Vagina (tissue), 2 donors: ENCODE measurements around the gene SERP1. TPM values are rescaled to one million over a fixed set of nuclear protein-coding genes. Genes with fewer than 3 reads are reported as not detected.

Experiments used
- DNase-seq, 2 donors: peaks; one replicate each; pipeline ENCODE4 v3.0.0-alpha.2; 2017; ENCODE audit errors: extremely low spot score in 2 of 2
- H3K27ac ChIP-seq: fragments of 200-600 bp; sonication (generic); one replicate; pipeline ENCODE4 v1.5.1; 2019
- H3K27me3 ChIP-seq: fragments of 200-600 bp; sonication (generic); one replicate; pipeline ENCODE4 v1.5.1; 2019
- H3K36me3 ChIP-seq, 2 donors: fragments of 200-600 bp; sonication (generic); one replicate each; pipeline ENCODE4 v1.5.1; 2017 to 2019
- H3K4me1 ChIP-seq: fragments of 200-600 bp; sonication (generic); one replicate; pipeline ENCODE4 v1.5.1; 2019
- H3K4me3 ChIP-seq, 2 donors: fragments of 200-600 bp; sonication (generic); 1 replicate in 1 of 2; 2 replicates in 1 of 2; pipeline ENCODE4 v1.5.1; 2016 to 2019
- H3K9me3 ChIP-seq: fragments of 200-600 bp; sonication (generic); one replicate; pipeline ENCODE4 v1.5.1; 2019
- POLR2A ChIP-seq, 2 donors: fragments of 450-650 bp; IDR thresholded peaks; one replicate each; pipeline ENCODE4 v1.6.1; 2017; ENCODE audit warnings: antibody characterized with exemption in 2 of 2, mild to moderate bottlenecking in 2 of 2, moderate library complexity in 2 of 2
- POLR2AphosphoS5 ChIP-seq, 2 donors: sonication (generic); formaldehyde crosslinking; IDR thresholded peaks; one replicate each; pipeline ENCODE4 v1.9.0; 2017; ENCODE audit warnings: antibody characterized with exemption in 2 of 2, mild to moderate bottlenecking in 2 of 2, low read depth in 1 of 2; ENCODE audit not compliant: insufficient read depth in 1 of 2
- intact Hi-C: fragments of 100-400 bp; cut with DNase I; formaldehyde crosslinking; loops from one replicate; pipeline ENCODE4 v1.15.1; 2023
- total RNA-seq: library from RNA; depleted of rRNA; stranded (reverse); fragments of >200 nt; gene quantifications from one replicate; pipeline ENCODE4 v1.2.3, GENCODE V29; 2016
- TF ChIP-seq, protein P1 (sequence below), 3 experiments: fragments of 450-650 bp in 2 of 3; fragments of 200-600 bp in 1 of 3; sonication (generic) in 1 of 3; IDR thresholded peaks; one replicate each; pipeline ENCODE4 v1.5.1; 2017 to 2019; ENCODE audit warnings: antibody characterized with exemption in 3 of 3, mild to moderate bottlenecking in 2 of 3, moderate library complexity in 2 of 3

Gene SERP1
- total RNA-seq = 231 TPM

GRCh38 chr3:150546226-150547044, at the start of gene SERP1, which contains the start of gene EIF2A:
TSS of gene SERP1 (minus strand) at chr3:150546496. CDS start at chr3:150546135, 361 bp downstream.
TSS of gene EIF2A (plus strand) at chr3:150546787. CDS start at chr3:150546803, 16 bp downstream.
- DNase-seq = peak; percentile 98 to 99
- no peaks in the 10 kb centered on the region for H3K27me3 ChIP-seq
- TF ChIP-seq POLR2AphosphoS5 (IDR thresholded peaks at IDR 0.05; ENCODE audit: insufficient read depth in 1 of 2, low read depth in 1 of 2) = peak; percentile 99 to 100
- TF ChIP-seq, protein P1, sequence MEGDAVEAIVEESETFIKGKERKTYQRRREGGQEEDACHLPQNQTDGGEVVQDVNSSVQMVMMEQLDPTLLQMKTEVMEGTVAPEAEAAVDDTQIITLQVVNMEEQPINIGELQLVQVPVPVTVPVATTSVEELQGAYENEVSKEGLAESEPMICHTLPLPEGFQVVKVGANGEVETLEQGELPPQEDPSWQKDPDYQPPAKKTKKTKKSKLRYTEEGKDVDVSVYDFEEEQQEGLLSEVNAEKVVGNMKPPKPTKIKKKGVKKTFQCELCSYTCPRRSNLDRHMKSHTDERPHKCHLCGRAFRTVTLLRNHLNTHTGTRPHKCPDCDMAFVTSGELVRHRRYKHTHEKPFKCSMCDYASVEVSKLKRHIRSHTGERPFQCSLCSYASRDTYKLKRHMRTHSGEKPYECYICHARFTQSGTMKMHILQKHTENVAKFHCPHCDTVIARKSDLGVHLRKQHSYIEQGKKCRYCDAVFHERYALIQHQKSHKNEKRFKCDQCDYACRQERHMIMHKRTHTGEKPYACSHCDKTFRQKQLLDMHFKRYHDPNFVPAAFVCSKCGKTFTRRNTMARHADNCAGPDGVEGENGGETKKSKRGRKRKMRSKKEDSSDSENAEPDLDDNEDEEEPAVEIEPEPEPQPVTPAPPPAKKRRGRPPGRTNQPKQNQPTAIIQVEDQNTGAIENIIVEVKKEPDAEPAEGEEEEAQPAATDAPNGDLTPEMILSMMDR (IDR thresholded peaks at IDR 0.05) = no peak
- TF ChIP-seq POLR2A (IDR thresholded peaks at IDR 0.05) = peak; percentile 14 to 98
- peak within 1 kb of the TSS; percentile 99 for H3K27ac ChIP-seq
- peaks cover 53% of the 10 kb centered on the region for H3K4me1 ChIP-seq
- no peaks in the 10 kb centered on the region for H3K9me3 ChIP-seq
- intact Hi-C loops = loop anchor here (5.0 kb wide), 1 partner anchor 134 kb away; no protein-coding TSS in a partner anchor
- H3K36me3 ChIP-seq = no peaks in the 10 kb centered on the region
- peak within 1 kb of the TSS; percentile 92 to 94 for H3K4me3 ChIP-seq

DNA sequence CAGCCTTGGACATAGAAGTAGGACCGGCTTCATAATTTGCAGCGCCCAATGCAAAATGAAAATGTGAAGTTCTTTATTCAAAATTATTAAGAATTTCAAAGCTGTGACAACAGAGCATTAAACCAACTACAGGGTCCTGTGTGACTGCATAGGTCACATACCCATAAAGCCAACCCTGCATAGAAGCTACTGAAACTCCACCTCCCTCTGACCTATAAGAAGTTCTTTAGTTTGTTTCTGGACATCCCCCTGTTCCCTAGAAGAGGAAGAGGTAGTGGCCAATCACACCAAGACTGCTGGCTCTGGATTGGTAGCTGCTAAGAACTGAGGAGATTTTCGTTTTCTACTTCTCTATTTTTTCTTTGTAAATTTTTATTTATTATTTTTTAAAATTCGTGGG, 47.9 kb upstream of the SERP1 start:
- no peaks in the 10 kb centered on the region for H3K9me3 ChIP-seq
- no peak overlapping the region for H3K27ac ChIP-seq
- no peak overlapping the region for H3K4me3 ChIP-seq
- DNase-seq = no peak
- H3K27me3 ChIP-seq = no peaks in the 10 kb centered on the region
- no peaks in the 10 kb centered on the region for H3K4me1 ChIP-seq
- TF ChIP-seq POLR2A (IDR thresholded peaks at IDR 0.05) = no peak
- TF ChIP-seq, protein P1 (IDR thresholded peaks at IDR 0.05) = no peak
- TF ChIP-seq POLR2AphosphoS5 (IDR thresholded peaks at IDR 0.05; ENCODE audit: insufficient read depth in 1 of 2, low read depth in 1 of 2) = no peak
- H3K36me3 ChIP-seq = no peaks in the 10 kb centered on the region
- intact Hi-C loops = no loop called here

- H3K27ac ChIP-seq = no peak overlapping the region
- H3K27me3 ChIP-seq = no peaks in the 10 kb centered on the region
- no peaks in the 10 kb centered on the region for H3K9me3 ChIP-seq
- no peaks in the 10 kb centered on the region for H3K4me1 ChIP-seq
- peaks cover 0 to 12% of the 10 kb centered on the region in 2 donors for H3K36me3 ChIP-seq
- no peak overlapping the region for H3K4me3 ChIP-seq
- no peak for DNase-seq
- no peak for TF ChIP-seq POLR2A (IDR thresholded peaks at IDR 0.05)
- TF ChIP-seq, protein P1 (IDR thresholded peaks at IDR 0.05) = no peak
- no peak for TF ChIP-seq POLR2AphosphoS5 (IDR thresholded peaks at IDR 0.05; ENCODE audit: insufficient read depth in 1 of 2, low read depth in 1 of 2)
- intact Hi-C loops = no loop called here
Observed at GRCh38 chr3:150589759-150590158, 43.5 kb upstream of the SERP1 start.

GRCh38 chr3:150588027-150588830, 41.9 kb upstream of the SERP1 start:
- intact Hi-C loops = no loop called here
- H3K4me3 ChIP-seq = no peak overlapping the region
- H3K4me1 ChIP-seq = no peaks in the 10 kb centered on the region
- H3K9me3 ChIP-seq = no peaks in the 10 kb centered on the region
- peaks cover 0 to 27% of the 10 kb centered on the region in 2 donors for H3K36me3 ChIP-seq
- DNase-seq = no peak
- H3K27ac ChIP-seq = no peak overlapping the region
- no peak for TF ChIP-seq POLR2A (IDR thresholded peaks at IDR 0.05)
- TF ChIP-seq, protein P1 (IDR thresholded peaks at IDR 0.05) = no peak
- no peak for TF ChIP-seq POLR2AphosphoS5 (IDR thresholded peaks at IDR 0.05; ENCODE audit: insufficient read depth in 1 of 2, low read depth in 1 of 2)
- H3K27me3 ChIP-seq = no peaks in the 10 kb centered on the region
